H1 (cell line): ENCODE measurements around the gene KRTAP10-12. TPM values are rescaled to one million over a fixed set of nuclear protein-coding genes. Genes with fewer than 3 reads are reported as not detected.

Experiments
- CTCF ChIA-PET: fragments of 300-600 bp; sonication (Branson Sonifier 250); formaldehyde crosslinking; loops from one replicate; lab custom pipeline; 2021; ENCODE audit not compliant: partially characterized antibody; lab: Charles Lee
- POLR2A ChIA-PET: fragments of 300-600 bp; sonication (Branson Sonifier 250); formaldehyde crosslinking; loops from one replicate; lab custom pipeline; 2021; ENCODE audit warnings: inconsistent platforms; ENCODE audit not compliant: partially characterized antibody; lab: Charles Lee
- DNase-seq, 2 experiments: peaks; one replicate each; pipeline versions ENCODE4 v3.0.0 to v3.0.0-alpha.2; 2010 to 2022; ENCODE audit warnings: low spot score in 2 of 2, low read depth in 1 of 2, mixed read lengths in 1 of 2
- FAIRE-seq: peaks from 2 replicates; lab custom pipeline; 2011; peaks lifted over from hg19 to GRCh38; lab: Jason Lieb, UNC
- H2AFZ ChIP-seq: 2 replicates; pipeline ENCODE4 v1.8.1; 2012; ENCODE audit warnings: low read length, inconsistent platforms
- H2AK5ac ChIP-seq: 2 replicates; pipeline ENCODE4 v1.6.1; 2013; ENCODE audit warnings: low read depth, low read length
- H2BK120ac ChIP-seq: replicated peaks from 2 replicates; pipeline ENCODE3; 2013; ENCODE audit warnings: low read depth, low read length, inconsistent platforms
- H2BK12ac ChIP-seq: 2 replicates; pipeline ENCODE4 v1.6.1; 2013; ENCODE audit warnings: low read depth, low read length
- H2BK15ac ChIP-seq: 2 replicates; pipeline ENCODE4 v1.6.1; 2013; ENCODE audit warnings: low read length
- H2BK20ac ChIP-seq: 2 replicates; pipeline ENCODE4 v1.6.1; 2013; ENCODE audit warnings: low read length
- H2BK5ac ChIP-seq: 2 replicates; pipeline ENCODE4 v1.6.1; 2013; ENCODE audit warnings: low read depth, low read length
- H3K14ac ChIP-seq: 2 replicates; pipeline ENCODE4 v1.6.1; 2013; ENCODE audit warnings: inconsistent platforms; ENCODE audit not compliant: insufficient read length
- H3K18ac ChIP-seq: 2 replicates; pipeline ENCODE4 v1.6.1; 2013; ENCODE audit warnings: low read length; ENCODE audit errors: extremely low read depth
- H3K23ac ChIP-seq: 2 replicates; pipeline ENCODE4 v1.6.1; 2013; ENCODE audit warnings: inconsistent platforms; ENCODE audit not compliant: insufficient read length
- H3K23me2 ChIP-seq: 2 replicates; pipeline ENCODE4 v1.6.1; 2013; ENCODE audit warnings: low read depth, low read length
- H3K27ac ChIP-seq: 2 replicates; pipeline ENCODE4 v1.6.1; 2011; ENCODE audit warnings: low read depth, low read length, inconsistent platforms
- H3K27me3 ChIP-seq, 4 experiments: replicated peaks in 1 of 4; 1 replicate in 1 of 4; 2 replicates in 3 of 4; pipeline versions ENCODE4 v1.6.1 to v1.8.1; 2011 to 2013; ENCODE audit warnings: low read length in 3 of 4, mild to moderate bottlenecking in 3 of 4, inconsistent platforms in 2 of 4, mixed read lengths in 2 of 4, moderate library complexity in 1 of 4; ENCODE audit not compliant: control insufficient read depth in 3 of 4, insufficient read depth in 3 of 4; ENCODE audit errors: extremely low read depth in 1 of 4
- H3K36me3 ChIP-seq, 4 experiments: 2 replicates each; pipeline versions ENCODE4 v1.6.1 to v1.8.1; 2011 to 2013; ENCODE audit warnings: mild to moderate bottlenecking in 4 of 4, low read length in 3 of 4, moderate library complexity in 2 of 4, control low read depth in 1 of 4, inconsistent platforms in 1 of 4; ENCODE audit not compliant: insufficient read depth in 4 of 4, control insufficient read depth in 2 of 4
- H3K4ac ChIP-seq: replicated peaks from 2 replicates; pipeline ENCODE3; 2013; ENCODE audit warnings: low read length, low read depth, mixed read lengths, inconsistent platforms; ENCODE audit not compliant: insufficient read length
- H3K4me1 ChIP-seq, 4 experiments: replicated peaks in 1 of 4; 1 replicate in 1 of 4; 2 replicates in 3 of 4; pipeline versions ENCODE4 v1.6.1 to v1.8.1; 2011 to 2013; ENCODE audit warnings: low read length in 3 of 4, inconsistent platforms in 2 of 4, mixed read lengths in 1 of 4; ENCODE audit not compliant: insufficient read depth in 4 of 4, control insufficient read depth in 3 of 4
- H3K4me2 ChIP-seq, 2 experiments: 2 replicates each; pipeline versions ENCODE4 v1.6.1 to v1.8.1; 2011 to 2013; ENCODE audit warnings: low read depth in 2 of 2, low read length in 2 of 2, control low read depth in 1 of 2, inconsistent platforms in 1 of 2, mild to moderate bottlenecking in 1 of 2; ENCODE audit not compliant: insufficient read depth in 1 of 2
- H3K4me3 ChIP-seq, 4 experiments: fragments of 200-600, 300-600 bp in 1 of 4; sonication (generic), shearing (Covaris generic), sonication (Bioruptor Twin) in 1 of 4; 2 replicates each; pipeline versions ENCODE4 v1.5.1 to v1.8.1; 2011 to 2016; ENCODE audit warnings: low read length in 4 of 4, low read depth in 3 of 4, control low read depth in 2 of 4, inconsistent platforms in 2 of 4, mild to moderate bottlenecking in 2 of 4, mixed read lengths in 1 of 4, moderate library complexity in 1 of 4; ENCODE audit not compliant: insufficient read depth in 2 of 4; ENCODE audit errors: extremely low read depth in 1 of 4
- H3K56ac ChIP-seq: replicated peaks from 2 replicates; pipeline ENCODE3; 2013; ENCODE audit warnings: low read depth, mild to moderate bottlenecking, mixed read lengths, low read length, inconsistent platforms; ENCODE audit not compliant: insufficient read length
- H3K79me1 ChIP-seq: 2 replicates; pipeline ENCODE4 v1.6.1; 2013; ENCODE audit warnings: low read depth, low read length, control low read depth
- H3K79me2 ChIP-seq, 2 experiments: 2 replicates each; pipeline versions ENCODE4 v1.6.1 to v1.8.1; 2012 to 2013; ENCODE audit warnings: low read length in 2 of 2, mild to moderate bottlenecking in 2 of 2, inconsistent platforms in 1 of 2; ENCODE audit not compliant: insufficient read depth in 2 of 2, control insufficient read depth in 1 of 2
- H3K9ac ChIP-seq, 4 experiments: replicated peaks in 1 of 4; 1 replicate in 1 of 4; 2 replicates in 3 of 4; pipeline versions ENCODE4 v1.6.1 to v1.8.1; 2011 to 2013; ENCODE audit warnings: low read depth in 3 of 4, low read length in 3 of 4, control low read depth in 2 of 4, mild to moderate bottlenecking in 2 of 4, moderate library complexity in 2 of 4, inconsistent platforms in 1 of 4; ENCODE audit errors: extremely low read depth in 1 of 4
- H3K9me3 ChIP-seq, 2 experiments: 2 replicates each; pipeline versions ENCODE4 v1.6.1 to v1.8.1; 2012 to 2013; ENCODE audit warnings: mild to moderate bottlenecking in 2 of 2, moderate library complexity in 2 of 2, control low read depth in 1 of 2, inconsistent platforms in 1 of 2, low read depth in 1 of 2, low read length in 1 of 2, mixed read lengths in 1 of 2; ENCODE audit not compliant: insufficient read depth in 2 of 2
- H4K20me1 ChIP-seq, 2 experiments: replicated peaks in 1 of 2; 2 replicates each; pipeline versions ENCODE3 to v1.8.1; 2011 to 2013; ENCODE audit warnings: inconsistent platforms in 2 of 2, low read length in 2 of 2, mild to moderate bottlenecking in 1 of 2; ENCODE audit not compliant: insufficient read depth in 2 of 2, control insufficient read depth in 1 of 2
- H4K5ac ChIP-seq: 2 replicates; pipeline ENCODE4 v1.6.1; 2013; ENCODE audit warnings: low read length, low read depth, mixed read lengths, inconsistent platforms; ENCODE audit not compliant: insufficient read length
- H4K8ac ChIP-seq: 2 replicates; pipeline ENCODE4 v1.8.0; 2013; ENCODE audit warnings: mild to moderate bottlenecking, moderate library complexity, low read length, inconsistent platforms; ENCODE audit not compliant: insufficient read depth; ENCODE audit errors: extremely low read depth
- H4K91ac ChIP-seq: replicated peaks from 2 replicates; pipeline ENCODE3; 2013; ENCODE audit warnings: low read length, mixed read lengths, inconsistent platforms; ENCODE audit not compliant: insufficient read length
- GABPA ChIP-seq: IDR thresholded peaks from 2 replicates; pipeline ENCODE4 v1.6.1; 2011; ENCODE audit warnings: mild to moderate bottlenecking, low read length, moderate library complexity, borderline replicate concordance; ENCODE audit not compliant: insufficient read depth
- WGBS, 2 experiments: shearing (Covaris generic) in 1 of 2; methylation state at CpG; one replicate each; pipeline versions ENCODE4 v1.1.6 to v1.1.7; 2013 to 2015; ENCODE audit warnings: low lambda C conversion rate in 2 of 2, mixed read lengths in 2 of 2, inconsistent platforms in 1 of 2, low coverage in 1 of 2, missing lambda C conversion rate in 1 of 2; ENCODE audit not compliant: insufficient replicate concordance in 2 of 2, insufficient coverage in 1 of 2, insufficient read length in 1 of 2; ENCODE audit errors: extremely low coverage in 1 of 2, missing lambda C conversion rate in 1 of 2; 5-methylcytosine and 5-hydroxymethylcytosine counted together
- polyA plus RNA-seq, 7 experiments: library from polyadenylated mRNA; depleted of rRNA in 3 of 7; stranded (reverse) in 5 of 7; unstranded in 2 of 7; fragments of >200 nt in 5 of 7; fragments of 200-250 nt in 2 of 7; gene quantifications; 1 replicate in 5 of 7; 2 replicates in 1 of 7; 4 replicates in 1 of 7; pipeline versions ENCODE4 v1.2.1 to v1.2.3, GENCODE V29; 2011 to 2013; ENCODE audit warnings: missing spikeins in 2 of 7, mixed read lengths in 2 of 7
- total RNA-seq: library from RNA; stranded (reverse); fragmentation: NEBNext Ultra II Directional; extraction: Animal tissue kit (Norgen Biotek cat#: 25700); gene quantifications from 2 replicates; pipeline ENCODE4 v1.2.1, GENCODE V29; 2021

KRTAP10-12 gene
- total and polyA plus RNA-seq, 2 of the 8 experiments (the other 6 are each of a cell fraction or from before 2014, with no cell fraction given) = not detected

DNA sequence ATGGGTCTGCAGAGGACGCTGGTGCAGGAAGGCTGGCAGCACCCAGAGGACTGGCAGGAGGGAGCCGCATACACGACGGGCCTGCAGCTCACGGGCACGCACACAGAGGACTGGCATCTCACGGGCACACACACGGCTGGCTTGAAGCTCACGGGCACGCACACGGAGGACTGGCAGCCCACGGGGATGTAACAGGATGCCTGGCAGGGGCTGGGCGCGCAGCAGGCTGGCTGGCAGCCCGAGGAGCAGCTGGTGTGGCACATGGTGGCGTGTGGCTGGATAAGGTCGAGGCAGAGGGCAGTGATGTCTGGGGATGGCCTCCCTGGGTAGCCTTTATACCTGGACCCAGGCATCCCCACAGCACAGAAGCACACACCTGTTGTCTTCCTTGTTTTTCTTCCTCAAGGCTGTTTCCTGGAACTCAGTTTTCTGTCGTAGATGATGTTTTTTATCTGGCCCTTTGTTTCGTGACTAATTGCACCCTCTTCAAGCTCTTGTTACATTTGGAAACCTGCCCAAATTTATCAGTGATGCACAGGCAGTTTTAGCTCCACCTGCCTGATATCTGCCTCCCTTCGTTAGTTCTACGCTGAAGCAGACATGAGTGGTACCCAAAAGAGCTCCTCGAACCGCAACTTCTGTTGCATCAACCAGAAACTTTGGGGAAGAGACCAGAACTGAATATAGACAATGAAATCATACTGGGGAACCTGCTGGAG, 15.0 kb upstream of the KRTAP10-12 start, which contains the start of gene KRTAP12-1:
TSS of gene KRTAP12-1 (minus strand) at position 303 of the 719 bp plus-strand sequence. CDS start at position 263, 40 bp downstream.
- H3K9ac ChIP-seq = no peak within 1 kb of the TSS
- H2AK5ac ChIP-seq = no peak within 1 kb of the TSS
- H4K20me1 ChIP-seq = no peaks in the 10 kb centered on the region
- H3K79me1 ChIP-seq = no peaks in the 10 kb centered on the region
- no peak within 1 kb of the TSS for H3K56ac ChIP-seq
- H2BK5ac ChIP-seq = no peak within 1 kb of the TSS
- no peak within 1 kb of the TSS for H3K4me3 ChIP-seq
- H2BK120ac ChIP-seq = no peak within 1 kb of the TSS
- H3K4me2 ChIP-seq = no peak within 1 kb of the TSS
- 94% methylated on average over 23 of the region's 23 CpGs; no CpG with 5 or more reads in 1 of the 2 experiments for WGBS, 2 experiments
- H3K18ac ChIP-seq = no peak within 1 kb of the TSS; the same call in 1 of the 2 replicates
- H3K36me3 ChIP-seq = 0 out of 8 replicates have a peak, but pooled peaks cover 0 to 2% (median 0%) of the 10 kb centered on the region in 4 experiments
- peaks cover 4 to 9% (median 6%) of the 10 kb centered on the region in 4 experiments for H3K4me1 ChIP-seq
- H3K27ac ChIP-seq = no peak within 1 kb of the TSS
- DNase-seq (no peak), FAIRE-seq (no peak)
- peak within 1 kb of the TSS; percentile 31; the same call in 1 of the 2 replicates for H4K8ac ChIP-seq
- H3K9me3 ChIP-seq = no peaks in the 10 kb centered on the region
- H2AFZ ChIP-seq = no peak within 1 kb of the TSS
- 0 out of 2 replicates have a peak within 1 kb of the TSS, but pooled peaks have one; percentile 61 for H2BK15ac ChIP-seq
- no peak within 1 kb of the TSS for H4K91ac ChIP-seq
- no peak within 1 kb of the TSS for H3K4ac ChIP-seq
- H3K23me2 ChIP-seq = no peaks in the 10 kb centered on the region
- H3K27me3 ChIP-seq = no peaks in the 10 kb centered on the region
- H2BK12ac ChIP-seq = peak within 1 kb of the TSS; percentile 27; the same call in 1 of the 2 replicates
- POLR2A ChIA-PET = interaction anchor here (0.9 to 1.5 kb wide), 2 partner anchors 10 to 13 kb away, joined by 3 to 5 read pairs; no protein-coding TSS in a partner anchor
- CTCF ChIA-PET = interaction anchor here (0.5 to 1.5 kb wide), 4 partner anchors 9 to 893 kb away, joined by 3 read pairs; partner anchors contain the start of gene KRTAP10-12
- no peak within 1 kb of the TSS for H3K23ac ChIP-seq
- no peak within 1 kb of the TSS for H2BK20ac ChIP-seq
- H3K14ac ChIP-seq = no peak within 1 kb of the TSS
- H4K5ac ChIP-seq = no peak within 1 kb of the TSS
- no peaks in the 10 kb centered on the region for H3K79me2 ChIP-seq
- TF ChIP-seq GABPA = no peak
